GM21381 (cell line): Measurements from ENCODE around the gene TMTC1.
A peak's percentile ranks its signal among the peaks of the same experiment; 100 is the strongest.

Source experiments
- ATAC-seq: cut with Tn5 transposase; IDR thresholded peaks from one replicate; pipeline ENCODE4 v1.9.1; 2021; ENCODE audit warnings: mild to moderate bottlenecking, moderate library complexity; ENCODE audit not compliant: unreplicated experiment

The TMTC1 gene

GRCh38 chr12:29547151-29547632 lies 236.6 kb downstream of the TMTC1 start:
- no peak for ATAC-seq

GRCh38 chr12:29546000-29546399 lies 237.7 kb downstream of the TMTC1 start:
- no peak for ATAC-seq

DNA sequence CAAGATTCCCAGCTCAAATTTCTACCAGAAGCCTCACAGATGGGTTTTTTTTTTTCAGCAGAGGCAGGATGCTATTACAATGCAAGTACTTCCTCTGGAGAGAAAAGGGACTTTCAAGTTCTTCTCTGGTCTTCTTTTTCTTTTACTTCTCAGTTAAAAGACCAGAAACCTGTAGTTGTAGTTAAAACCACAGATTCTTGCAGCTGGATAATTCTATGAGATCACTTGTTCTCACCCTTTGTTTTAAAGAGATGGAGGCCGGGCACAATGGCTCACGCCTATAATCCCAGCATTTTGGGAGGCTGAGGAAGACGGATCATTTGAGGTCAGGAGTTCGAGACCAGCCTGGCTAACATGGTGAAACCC lies 238.7 kb downstream of the TMTC1 start:
- peak; percentile 77 for ATAC-seq

GRCh38 chr12:29544428-29545101 lies 239.2 kb downstream of the TMTC1 start:
- peak; percentile 36 for ATAC-seq

DNA sequence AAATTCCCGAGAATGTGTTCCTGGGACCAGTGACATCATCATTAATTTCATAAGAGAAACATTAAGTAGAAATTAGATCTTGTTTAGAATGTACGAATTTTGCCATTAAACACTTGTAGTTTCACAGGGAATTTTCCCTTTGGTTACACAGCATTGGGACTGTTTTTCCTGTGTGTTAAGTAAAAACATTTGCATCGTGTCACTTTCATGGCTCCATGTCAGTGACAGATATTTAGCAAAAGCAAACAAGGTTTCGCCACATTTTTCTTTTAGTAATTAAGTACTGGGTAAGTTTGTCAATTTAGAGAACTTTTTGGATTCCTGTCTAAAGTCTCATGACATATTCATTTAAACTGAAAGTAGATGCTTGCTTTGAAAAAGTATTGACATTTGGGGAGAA lies 240.7 kb downstream of the TMTC1 start:
- no peak for ATAC-seq

GRCh38 chr12:29537298-29537697 lies 246.4 kb downstream of the TMTC1 start:
- ATAC-seq, result no peak

DNA sequence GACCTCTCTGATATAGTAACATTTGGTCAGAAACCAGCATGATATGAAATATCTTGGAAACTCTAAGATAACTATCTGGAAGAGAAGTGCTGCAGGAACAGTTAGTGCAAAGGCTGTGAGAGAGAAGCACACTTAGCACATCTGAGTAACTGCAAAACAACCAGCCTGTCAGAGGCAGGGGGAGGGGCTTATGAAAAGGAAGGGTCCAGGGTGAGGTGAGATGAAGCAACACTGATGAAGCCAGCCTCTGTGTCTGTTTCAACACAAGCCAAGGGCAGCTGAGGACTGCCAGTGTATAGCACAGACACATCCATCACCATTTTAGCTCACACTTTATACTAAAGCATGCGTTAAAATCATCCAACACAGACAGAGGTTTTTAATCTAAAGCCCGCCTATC lies 248.8 kb downstream of the TMTC1 start:
- no peak for ATAC-seq

- ATAC-seq, result no peak
These were observed 249.8 kb downstream of the TMTC1 start for GRCh38 chr12:29533815-29534489.

DNA sequence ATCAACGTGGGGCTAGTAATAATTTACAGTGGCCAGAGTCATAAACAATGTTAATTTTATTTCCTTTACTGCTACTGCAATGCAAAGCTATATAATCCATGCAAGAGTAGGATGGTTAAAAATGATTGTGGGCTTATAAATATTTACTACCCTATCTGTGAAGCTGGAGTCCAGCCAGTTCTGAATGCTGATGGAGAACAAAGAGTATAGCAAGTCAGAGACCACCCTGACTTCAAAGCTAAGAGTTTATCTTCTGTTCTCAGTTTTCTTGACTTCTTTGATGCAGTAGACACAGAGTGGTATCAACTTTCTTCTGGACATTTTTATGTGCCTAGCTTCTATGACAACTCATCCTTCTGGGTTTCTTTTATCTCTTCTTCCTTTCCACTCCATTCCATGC lies 252.3 kb downstream of the TMTC1 start:
- no peak for ATAC-seq

GRCh38 chr12:29530436-29530835 lies 253.3 kb downstream of the TMTC1 start:
- no peak for ATAC-seq

DNA sequence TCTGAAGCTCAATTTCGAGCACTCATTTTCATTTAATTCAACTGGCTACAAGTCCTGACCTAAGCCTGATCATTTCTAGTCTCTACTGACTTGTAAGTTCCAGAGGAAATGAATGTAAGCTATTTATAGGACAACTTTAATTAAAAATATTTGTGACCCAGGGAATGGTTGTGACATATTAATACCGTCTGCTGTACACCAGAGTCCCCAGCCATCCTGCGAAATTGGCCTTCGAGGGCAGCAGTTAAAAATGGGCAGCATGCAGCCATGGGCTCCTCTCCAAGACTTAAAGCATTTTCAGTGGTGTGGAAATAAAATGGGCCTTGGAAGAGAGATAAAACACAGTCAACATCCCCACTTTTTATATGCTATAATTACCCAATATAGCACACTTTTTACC lies 255.6 kb downstream of the TMTC1 start:
- no peak for ATAC-seq

DNA sequence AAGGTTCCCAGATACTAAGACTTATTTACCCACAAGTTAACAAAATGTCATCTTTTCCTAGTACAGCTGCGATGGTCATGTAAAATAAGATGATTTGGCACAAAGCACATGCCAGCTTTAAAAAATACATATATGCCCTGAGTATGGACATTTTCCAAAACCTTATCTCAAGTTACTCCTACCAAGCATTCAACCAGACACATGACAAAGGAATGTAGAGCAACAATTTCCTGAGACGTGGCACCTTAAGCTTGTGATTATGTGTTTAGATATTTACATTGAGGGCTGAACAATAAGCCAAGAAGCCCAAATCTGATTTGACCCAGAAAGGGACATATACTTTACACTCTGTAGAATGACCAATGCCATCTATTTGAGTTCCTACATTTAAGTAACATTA lies 261.8 kb downstream of the TMTC1 start:
- no peak for ATAC-seq

- no peak for ATAC-seq
These were observed 264.1 kb downstream of the TMTC1 start for GRCh38 chr12:29519585-29520182.

GRCh38 chr12:29518407-29518806 lies 265.3 kb downstream of the TMTC1 start:
- ATAC-seq, result no peak

GRCh38 chr12:29517264-29517663 lies 266.5 kb downstream of the TMTC1 start:
- no peak for ATAC-seq

DNA sequence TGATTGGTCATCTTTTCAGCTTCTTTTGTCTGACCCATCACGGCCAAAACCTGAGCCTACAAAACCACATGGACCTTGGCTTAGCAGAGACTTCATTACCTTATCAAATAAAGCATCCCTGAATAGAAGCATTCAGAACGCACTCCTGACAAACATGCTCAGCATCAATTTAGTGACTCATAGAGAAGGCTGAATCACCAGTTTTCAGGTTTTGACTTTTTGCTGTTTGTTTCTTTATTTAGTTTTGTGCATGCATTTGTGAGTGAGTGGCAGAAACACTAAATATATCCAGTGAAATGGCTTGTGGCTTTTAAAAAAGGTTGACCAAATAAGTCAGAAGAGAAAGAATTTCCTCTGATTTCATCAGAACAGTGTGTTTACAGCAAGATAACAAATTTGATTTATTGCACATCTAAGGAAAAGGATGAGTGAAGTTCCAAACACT lies 267.3 kb downstream of the TMTC1 start:
- no peak for ATAC-seq

DNA sequence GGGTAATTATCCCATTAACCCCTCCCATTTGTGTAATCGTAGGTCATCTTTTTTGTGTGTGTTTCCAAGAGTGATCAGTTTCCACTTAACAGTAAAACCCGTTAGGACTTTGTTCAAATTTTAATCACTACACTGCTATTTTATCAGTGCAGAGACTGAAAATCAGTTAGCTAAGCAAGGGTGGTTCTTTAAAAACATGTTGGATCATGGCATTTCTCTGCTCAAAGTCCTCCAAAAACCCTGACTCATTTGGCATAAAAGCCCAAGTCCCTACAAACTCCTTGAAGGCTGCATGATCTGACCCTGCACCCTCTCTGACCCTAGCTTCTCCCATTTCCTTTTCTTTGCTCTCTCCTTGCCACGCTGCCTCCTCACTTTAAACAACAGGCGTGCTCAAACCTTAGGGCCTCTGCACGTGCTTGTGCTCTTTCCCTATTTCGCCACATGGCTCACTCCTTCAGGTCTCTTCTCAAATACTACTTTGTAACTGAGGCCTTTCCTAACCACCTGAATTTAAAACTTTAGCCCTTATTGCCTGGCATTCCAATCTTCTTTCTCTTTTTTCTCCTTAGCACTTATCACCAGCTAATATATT lies 273.1 kb downstream of the TMTC1 start:
- ATAC-seq, result no peak

GRCh38 chr12:29509503-29509902 lies 274.2 kb downstream of the TMTC1 start:
- no peak for ATAC-seq

DNA sequence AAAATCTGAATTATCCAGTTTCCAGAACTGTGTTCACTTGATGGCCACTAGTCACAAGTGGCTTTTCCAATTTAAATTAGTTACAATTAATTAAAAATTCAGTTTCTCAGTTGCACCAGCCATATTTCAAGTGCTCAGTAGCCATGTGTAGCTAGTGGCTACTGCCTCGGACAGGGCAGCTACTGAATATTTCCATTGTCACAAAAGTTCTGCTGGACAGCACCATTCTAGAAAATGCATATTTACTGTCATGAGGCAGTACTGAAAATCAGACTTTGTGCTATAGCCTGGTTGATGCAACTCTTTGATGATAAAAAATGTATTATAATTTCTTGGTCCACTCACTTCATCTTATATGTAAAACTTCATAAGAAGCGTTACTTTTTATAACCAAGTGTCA lies 274.8 kb downstream of the TMTC1 start:
- no peak for ATAC-seq

- no peak for ATAC-seq
These were observed 278.6 kb downstream of the TMTC1 start for GRCh38 chr12:29505122-29505521.

- no peak for ATAC-seq
These were observed 280.5 kb downstream of the TMTC1 start for GRCh38 chr12:29503283-29503682.

- ATAC-seq, result no peak
These were observed 284.5 kb downstream of the TMTC1 start for GRCh38 chr12:29499235-29499634.
